Measurements from ENCODE around the gene TSKU. TPM values are rescaled to one million over a fixed set of nuclear protein-coding genes. Genes with fewer than 3 reads are reported as not detected.
"Not testable (repeated sequence)": the region's sequence is repeated elsewhere in the genome, so short reads cannot be mapped to it uniquely, and the experiment has no call there.

TSKU gene
- total RNA-seq (not detected), polyA plus RNA-seq (not detected)

DNA sequence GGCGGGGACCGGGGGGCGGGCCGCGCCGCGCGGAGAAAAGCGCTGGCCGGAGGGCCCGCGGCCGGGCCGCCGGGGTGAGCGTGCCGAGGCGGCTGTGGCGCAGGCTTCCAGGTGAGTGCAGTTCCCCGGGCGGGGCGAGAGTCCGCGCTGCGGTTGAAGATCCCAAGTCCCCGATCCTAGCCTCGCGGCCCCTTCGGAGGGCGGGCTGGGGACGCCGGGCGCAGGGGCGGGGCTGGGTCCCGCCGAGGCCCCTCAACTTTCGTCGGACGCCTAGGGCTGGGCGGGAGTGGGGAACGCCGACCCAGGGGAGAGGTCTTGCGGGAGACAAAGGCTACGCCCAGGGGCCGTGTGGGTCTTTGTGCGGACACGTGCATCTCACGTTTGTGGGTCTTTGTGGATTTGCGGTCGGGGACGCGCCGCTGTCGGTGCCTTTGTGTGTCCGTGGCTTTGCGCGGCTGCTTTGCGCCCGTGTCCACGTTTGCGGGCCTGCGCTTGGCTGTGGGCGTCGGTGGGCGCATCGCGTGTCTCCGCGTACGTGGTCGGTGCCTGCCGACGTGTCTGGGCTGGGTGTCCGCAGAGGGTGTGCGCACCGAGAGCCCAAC is at the start of gene TSKU:
Gene TSKU, plus strand, starts transcription at position 63 of the 602 bp plus-strand sequence. CDS start 12,261 bp downstream, outside the sequence.
- H3K36me3 Mint-ChIP-seq: peaks cover 4% of the 10 kb centered on the region
- no peak for DNase-seq
- Histone ChIP-seq H3K36me3 (ENCODE audit: control insufficient read depth, insufficient read depth, low read length) (no peaks in the 10 kb centered on the region), H3K9me3 (ENCODE audit: control insufficient read depth in 2 of 2, low read length in 2 of 2) (no peaks in the 10 kb centered on the region), H3K27ac (ENCODE audit: insufficient read depth, low read length, poor library complexity, severe bottlenecking) (no peak within 1 kb of the TSS), H3K4me1 (ENCODE audit: control insufficient read depth, insufficient read depth, low read length, poor library complexity, severe bottlenecking) (peaks cover 17% of the 10 kb centered on the region), H3K4me3 (ENCODE audit: low read depth, low read length) (no peak within 1 kb of the TSS), H3K27me3 (ENCODE audit: control insufficient read depth, insufficient read depth, low read length) (peaks cover 35% of the 10 kb centered on the region)
- peak within 1 kb of the TSS in 3 of 4 donors; percentile 77 to 79 (median 77) for H3K4me3 Mint-ChIP-seq
- peaks cover 3 to 12% (median 7%) of the 10 kb centered on the region in 4 donors for H3K4me1 Mint-ChIP-seq
- ATAC-seq (ENCODE audit: low read depth in 2 of 2): peak in 1 of 2 donors; percentile 11
- peaks cover 0 to 4% (median 0%) of the 10 kb centered on the region in 7 donors for H3K9me3 Mint-ChIP-seq
- H3K27me3 Mint-ChIP-seq: peaks cover 74% of the 10 kb centered on the region
- H3K27ac Mint-ChIP-seq: no peak within 1 kb of the TSS

- H3K4me1 ChIP-seq (ENCODE audit: control insufficient read depth, insufficient read depth, low read length, poor library complexity, severe bottlenecking); H3K27ac ChIP-seq (ENCODE audit: insufficient read depth, low read length, poor library complexity, severe bottlenecking); H3K27ac Mint-ChIP-seq; H3K27me3 Mint-ChIP-seq; H3K4me1 Mint-ChIP-seq; H3K4me3 ChIP-seq (ENCODE audit: low read depth, low read length); H3K9me3 ChIP-seq (ENCODE audit: control insufficient read depth in 2 of 2, low read length in 2 of 2); H3K36me3 ChIP-seq (ENCODE audit: control insufficient read depth, insufficient read depth, low read length); H3K9me3 Mint-ChIP-seq; H3K4me3 Mint-ChIP-seq; H3K36me3 Mint-ChIP-seq; ATAC-seq (ENCODE audit: low read depth in 2 of 2); H3K27me3 ChIP-seq (ENCODE audit: control insufficient read depth, insufficient read depth, low read length): not testable (repeated sequence)
- DNase-seq: peak; percentile 23 to 64 (median 52)
Measured at GRCh38 chr11:76733906-76734305, 49.2 kb upstream of the TSKU start.

DNA sequence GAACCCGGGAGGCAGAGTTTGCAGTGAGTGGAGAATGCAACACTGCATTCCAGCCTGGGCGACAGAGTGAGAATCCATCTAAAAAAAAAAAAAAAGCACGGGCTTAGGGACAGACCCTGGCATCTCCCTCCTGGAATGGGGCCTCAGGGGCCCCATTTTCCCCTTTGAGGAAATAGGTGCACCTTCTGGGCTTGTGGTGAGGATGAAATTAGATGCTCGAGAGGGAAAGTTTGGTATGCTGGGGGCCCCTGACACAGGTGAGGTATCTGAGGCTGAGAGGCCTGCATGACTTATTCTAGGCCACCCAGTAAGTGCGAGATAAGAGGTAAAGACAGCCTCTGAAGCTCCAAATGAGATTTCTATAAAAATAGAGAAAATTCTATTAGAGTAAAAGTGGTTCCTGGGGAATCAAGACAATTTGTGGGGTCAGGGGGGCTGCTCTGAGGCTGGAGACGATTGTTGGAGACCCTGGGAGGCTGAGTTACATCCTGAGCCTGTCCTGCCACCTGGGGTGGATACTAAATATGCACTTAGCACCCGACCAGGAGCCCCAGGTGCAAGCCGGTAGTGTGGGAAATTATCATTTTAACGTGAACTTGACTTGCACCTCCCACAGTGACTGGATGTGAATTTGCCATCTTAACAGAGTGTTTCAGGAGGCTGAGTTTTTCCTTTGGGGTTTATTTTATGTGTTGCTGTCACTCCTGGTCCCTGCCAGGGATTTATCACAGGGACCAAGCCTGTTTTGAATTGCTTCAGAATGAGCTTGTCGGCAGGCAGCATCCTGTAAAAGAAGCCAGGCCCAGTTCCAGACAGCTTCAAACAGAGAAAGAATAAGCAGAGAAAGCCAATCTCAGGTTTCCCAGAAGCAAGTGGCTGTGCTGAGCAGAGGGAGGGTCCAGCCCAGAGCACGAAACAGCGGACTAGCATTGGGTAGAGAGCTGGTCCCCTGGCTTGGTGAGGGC is 48.4 kb upstream of the TSKU start:
- no peak for DNase-seq
- no peaks in the 10 kb centered on the region for H3K36me3 ChIP-seq (ENCODE audit: control insufficient read depth, insufficient read depth, low read length)
- no peak overlapping the region for H3K4me3 ChIP-seq (ENCODE audit: low read depth, low read length)
- H3K27ac Mint-ChIP-seq: no peak overlapping the region
- H3K4me1 Mint-ChIP-seq: no peaks in the 10 kb centered on the region
- no peaks in the 10 kb centered on the region for H3K36me3 Mint-ChIP-seq
- no peaks in the 10 kb centered on the region for H3K27me3 ChIP-seq (ENCODE audit: control insufficient read depth, insufficient read depth, low read length)
- no peaks in the 10 kb centered on the region for H3K4me1 ChIP-seq (ENCODE audit: control insufficient read depth, insufficient read depth, low read length, poor library complexity, severe bottlenecking)
- no peak overlapping the region for H3K27ac ChIP-seq (ENCODE audit: insufficient read depth, low read length, poor library complexity, severe bottlenecking)
- H3K9me3 ChIP-seq (ENCODE audit: control insufficient read depth in 2 of 2, low read length in 2 of 2): no peaks in the 10 kb centered on the region
- H3K27me3 Mint-ChIP-seq: peaks cover 10% of the 10 kb centered on the region
- H3K9me3 Mint-ChIP-seq: no peaks in the 10 kb centered on the region
- ATAC-seq (ENCODE audit: low read depth in 2 of 2): no peak
- H3K4me3 Mint-ChIP-seq: no peak overlapping the region

DNA sequence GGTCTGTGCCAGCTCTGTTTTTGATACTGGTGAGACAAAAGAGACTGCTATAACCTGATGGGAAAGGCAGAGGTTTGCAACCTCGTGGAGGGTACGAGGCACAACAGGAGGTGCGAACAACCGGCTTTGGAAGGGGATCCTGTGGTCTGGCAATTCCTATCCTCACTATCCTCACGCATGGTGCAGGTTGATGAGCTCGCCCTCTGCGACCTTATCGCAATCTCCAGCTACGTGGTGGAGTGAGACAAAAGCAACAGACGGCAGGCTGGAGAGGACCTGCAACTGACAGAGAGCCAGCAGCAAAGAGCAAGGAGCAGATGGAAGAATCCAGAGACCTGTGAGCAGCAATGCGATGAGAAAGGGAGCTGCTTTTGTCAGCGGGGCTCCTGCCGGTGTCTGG is 47.3 kb upstream of the TSKU start:
- Histone ChIP-seq H3K4me1 (ENCODE audit: control insufficient read depth, insufficient read depth, low read length, poor library complexity, severe bottlenecking) (no peaks in the 10 kb centered on the region), H3K36me3 (ENCODE audit: control insufficient read depth, insufficient read depth, low read length) (no peaks in the 10 kb centered on the region), H3K9me3 (ENCODE audit: control insufficient read depth in 2 of 2, low read length in 2 of 2) (no peaks in the 10 kb centered on the region), H3K27ac (ENCODE audit: insufficient read depth, low read length, poor library complexity, severe bottlenecking) (no peak overlapping the region), H3K27me3 (ENCODE audit: control insufficient read depth, insufficient read depth, low read length) (no peaks in the 10 kb centered on the region), H3K4me3 (ENCODE audit: low read depth, low read length) (no peak overlapping the region)
- Mint-ChIP-seq H3K9me3 (no peaks in the 10 kb centered on the region), H3K27ac (no peak overlapping the region), H3K4me1 (no peaks in the 10 kb centered on the region), H3K27me3 (peaks cover 13% of the 10 kb centered on the region), H3K4me3 (no peak overlapping the region), H3K36me3 (no peaks in the 10 kb centered on the region)
- DNase-seq (no peak), ATAC-seq (ENCODE audit: low read depth in 2 of 2) (no peak)

DNA sequence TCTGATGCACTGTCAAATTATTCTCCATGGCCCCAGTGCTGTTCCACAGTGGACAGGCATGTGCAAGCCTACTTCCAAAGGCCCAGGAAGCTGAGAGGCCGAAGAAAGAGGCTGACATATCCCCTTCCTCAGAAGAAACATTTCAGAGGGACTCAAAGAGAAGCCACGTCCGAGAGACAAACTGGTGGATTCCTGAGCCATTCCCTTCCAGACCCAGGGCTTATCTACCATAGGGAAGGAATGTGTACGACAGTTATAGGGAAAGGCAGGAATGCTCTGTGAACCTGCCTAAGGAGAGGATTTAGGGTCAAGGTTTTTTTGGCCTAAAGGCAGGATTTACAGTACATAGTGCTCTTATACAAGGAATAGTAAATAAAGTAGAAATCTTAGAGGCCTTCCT is 46.9 kb upstream of the TSKU start:
- DNase-seq (no peak), ATAC-seq (ENCODE audit: low read depth in 2 of 2) (no peak)
- Histone ChIP-seq H3K4me1 (ENCODE audit: control insufficient read depth, insufficient read depth, low read length, poor library complexity, severe bottlenecking) (no peaks in the 10 kb centered on the region), H3K4me3 (ENCODE audit: low read depth, low read length) (no peak overlapping the region), H3K27ac (ENCODE audit: insufficient read depth, low read length, poor library complexity, severe bottlenecking) (no peak overlapping the region), H3K36me3 (ENCODE audit: control insufficient read depth, insufficient read depth, low read length) (no peaks in the 10 kb centered on the region), H3K9me3 (ENCODE audit: control insufficient read depth in 2 of 2, low read length in 2 of 2) (no peaks in the 10 kb centered on the region), H3K27me3 (ENCODE audit: control insufficient read depth, insufficient read depth, low read length) (no peaks in the 10 kb centered on the region)
- Mint-ChIP-seq H3K27ac (no peak overlapping the region), H3K27me3 (peaks cover 14% of the 10 kb centered on the region), H3K9me3 (no peaks in the 10 kb centered on the region), H3K4me3 (no peak overlapping the region), H3K36me3 (no peaks in the 10 kb centered on the region), H3K4me1 (no peaks in the 10 kb centered on the region)

DNA sequence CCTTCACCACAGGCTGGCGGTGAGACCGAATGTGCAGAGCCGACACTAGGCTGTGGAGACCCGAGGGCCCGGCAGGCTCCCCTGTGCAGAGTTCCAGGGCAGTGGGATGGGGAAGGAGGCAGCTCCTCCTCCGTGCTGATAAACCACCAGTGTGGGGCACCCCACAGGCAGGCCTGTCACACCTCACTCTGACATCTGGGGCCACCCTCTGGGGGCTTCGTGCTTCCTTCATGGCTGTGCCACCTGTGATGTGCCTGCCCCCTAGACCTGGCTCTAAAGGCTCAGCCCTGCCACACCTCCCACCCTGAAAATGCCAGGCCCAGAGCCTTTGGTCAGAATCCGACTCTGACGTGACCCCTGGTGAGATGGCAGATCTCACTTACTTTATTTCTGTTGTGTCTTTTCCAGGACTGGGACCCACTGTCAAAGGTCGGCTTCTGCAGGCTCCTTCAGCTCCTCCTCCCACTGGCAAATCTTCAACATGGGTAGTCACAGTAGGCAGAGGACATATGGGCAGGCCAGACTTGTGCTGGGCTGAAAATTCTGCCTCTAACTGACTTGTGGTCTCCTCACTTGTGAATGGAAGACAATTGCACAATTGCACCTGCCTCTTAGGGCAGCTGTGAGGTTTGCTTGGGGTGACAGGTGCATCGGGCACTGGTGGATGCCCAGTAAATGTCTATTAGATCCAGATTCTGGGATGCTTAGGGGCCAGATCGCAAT is 46.2 kb upstream of the TSKU start:
- peak overlapping the region in 1 of 3 donors; percentile 52 for H3K27ac Mint-ChIP-seq
- H3K9me3 ChIP-seq (ENCODE audit: control insufficient read depth in 2 of 2, low read length in 2 of 2): no peaks in the 10 kb centered on the region
- no peaks in the 10 kb centered on the region for H3K36me3 Mint-ChIP-seq
- no peaks in the 10 kb centered on the region for H3K4me1 ChIP-seq (ENCODE audit: control insufficient read depth, insufficient read depth, low read length, poor library complexity, severe bottlenecking)
- no peaks in the 10 kb centered on the region for H3K9me3 Mint-ChIP-seq
- H3K27me3 Mint-ChIP-seq: peaks cover 14% of the 10 kb centered on the region
- H3K4me3 Mint-ChIP-seq: no peak overlapping the region
- DNase-seq: no peak
- no peaks in the 10 kb centered on the region for H3K27me3 ChIP-seq (ENCODE audit: control insufficient read depth, insufficient read depth, low read length)
- no peak for ATAC-seq (ENCODE audit: low read depth in 2 of 2)
- H3K4me3 ChIP-seq (ENCODE audit: low read depth, low read length): no peak overlapping the region
- no peaks in the 10 kb centered on the region for H3K36me3 ChIP-seq (ENCODE audit: control insufficient read depth, insufficient read depth, low read length)
- no peak overlapping the region for H3K27ac ChIP-seq (ENCODE audit: insufficient read depth, low read length, poor library complexity, severe bottlenecking)
- no peaks in the 10 kb centered on the region for H3K4me1 Mint-ChIP-seq

DNA sequence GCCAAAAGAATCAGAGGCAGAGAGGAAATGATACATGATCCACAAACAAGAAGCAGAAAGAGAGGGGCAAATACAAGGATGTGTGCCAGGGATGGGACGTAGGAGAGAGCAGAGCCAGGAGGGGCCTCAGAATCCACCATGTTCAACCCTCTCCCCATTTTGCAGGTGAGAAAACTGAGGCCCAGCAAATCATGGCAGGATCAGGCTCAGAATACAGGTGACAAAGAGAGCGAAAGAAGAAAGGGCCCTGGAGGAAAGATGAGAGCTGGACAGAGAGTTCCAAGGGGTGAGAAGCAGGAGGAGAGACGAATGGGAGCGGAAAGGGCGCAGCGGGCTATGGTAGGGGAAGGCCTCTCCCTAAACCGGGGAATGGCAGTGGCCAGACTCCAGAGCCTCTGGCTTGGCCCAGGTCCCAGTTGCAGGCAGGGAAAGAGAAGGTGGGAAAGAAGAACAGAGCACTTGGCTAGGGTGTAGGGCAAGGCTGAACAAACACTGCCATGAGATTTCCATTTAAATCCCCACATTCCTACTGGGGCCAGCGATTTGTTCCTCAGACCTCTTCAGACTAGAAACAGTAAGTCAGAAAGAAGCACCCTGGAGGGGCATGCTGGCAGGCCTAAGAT is 44.4 kb upstream of the TSKU start:
- Mint-ChIP-seq H3K36me3 (no peaks in the 10 kb centered on the region), H3K27ac (peak overlapping the region in 1 of 3 donors; percentile 5), H3K9me3 (no peaks in the 10 kb centered on the region), H3K27me3 (peaks cover 20% of the 10 kb centered on the region), H3K4me1 (no peaks in the 10 kb centered on the region), H3K4me3 (no peak overlapping the region)
- Histone ChIP-seq H3K4me3 (ENCODE audit: low read depth, low read length) (no peak overlapping the region), H3K4me1 (ENCODE audit: control insufficient read depth, insufficient read depth, low read length, poor library complexity, severe bottlenecking) (no peaks in the 10 kb centered on the region), H3K27ac (ENCODE audit: insufficient read depth, low read length, poor library complexity, severe bottlenecking) (no peak overlapping the region), H3K27me3 (ENCODE audit: control insufficient read depth, insufficient read depth, low read length) (no peaks in the 10 kb centered on the region), H3K36me3 (ENCODE audit: control insufficient read depth, insufficient read depth, low read length) (no peaks in the 10 kb centered on the region), H3K9me3 (ENCODE audit: control insufficient read depth in 2 of 2, low read length in 2 of 2) (no peaks in the 10 kb centered on the region)
- no peak for DNase-seq
- no peak for ATAC-seq (ENCODE audit: low read depth in 2 of 2)

All from CD4-positive, CD25-positive, alpha-beta regulatory T cell (primary cell).